K562 (cell line): ENCODE data around the gene CARD8. TPM values are rescaled to one million over a fixed set of nuclear protein-coding genes. Genes with fewer than 3 reads are reported as not detected.

Experiments used
- ARID1B ChIP-seq: fragments of 450-650 bp; IDR thresholded peaks from 2 replicates; pipeline ENCODE4 v1.6.1; 2016; ENCODE audit warnings: antibody characterized with exemption, mild to moderate bottlenecking, inconsistent platforms
- BMI1 ChIP-seq: fragments of 150-350 bp; IDR thresholded peaks from 2 replicates; pipeline ENCODE4 v1.6.1; 2014; ENCODE audit warnings: low read length
- FOSL1 ChIP-seq: fragments of 200-800 bp; sonication (Bioruptor generic); conservative IDR thresholded peaks from 2 replicates; pipeline ENCODE4 v1.6.1; 2016; ENCODE audit warnings: missing genetic modification characterization, missing compliant biosample characterization
- FOXK2 ChIP-seq, 2 experiments: fragments of 450-650 bp; IDR thresholded peaks in 1 of 2; conservative IDR thresholded peaks in 1 of 2; 2 replicates each; pipeline ENCODE4 v1.6.1; 2016; ENCODE audit warnings: low read depth in 2 of 2, mild to moderate bottlenecking in 1 of 2
- GTF2E2 ChIP-seq: fragments of 200-800 bp; sonication (Bioruptor generic); IDR thresholded peaks from 2 replicates; pipeline ENCODE4 v1.6.1; 2016; ENCODE audit warnings: missing genetic modification characterization, missing compliant biosample characterization
- KLF10 ChIP-seq: fragments of 250-450 bp; sonication (Bioruptor Pico); IDR thresholded peaks from 2 replicates; pipeline ENCODE4 v1.6.1; 2021; ENCODE audit warnings: matching md5 sums
- PHF20 ChIP-seq: fragments of 450-650 bp; IDR thresholded peaks from 2 replicates; pipeline ENCODE4 v1.6.1; 2018; ENCODE audit not compliant: partially characterized antibody
- PRPF4 ChIP-seq: fragments of 200-400 bp; formaldehyde crosslinking; IDR thresholded peaks from one replicate; pipeline ENCODE4 v1.6.1; 2017; ENCODE audit warnings: low read length, low read depth, mild to moderate bottlenecking; ENCODE audit not compliant: insufficient read depth, poor library complexity, severe bottlenecking
- ZBTB17 ChIP-seq: fragments of 450-650 bp; formaldehyde crosslinking; IDR thresholded peaks from 2 replicates; pipeline ENCODE4 v1.4.0; 2020; ENCODE audit warnings: mild to moderate bottlenecking
- ZNF695 ChIP-seq: fragments of 450-650 bp; formaldehyde crosslinking; IDR thresholded peaks from 2 replicates; pipeline ENCODE4 v1.4.0; 2020; ENCODE audit warnings: mild to moderate bottlenecking, moderate library complexity
- ZNF79 ChIP-seq: fragments of 250-450 bp; sonication (Bioruptor Pico); IDR thresholded peaks from 2 replicates; pipeline ENCODE4 v1.4.0; 2020; ENCODE audit warnings: low read depth, mild to moderate bottlenecking, moderate library complexity
- polyA plus RNA-seq, 8 experiments: library from polyadenylated mRNA; depleted of rRNA in 4 of 8; stranded (reverse) in 5 of 8; unstranded in 3 of 8; fragments of >200 nt; fragmentation: Nextera tagmentation in 2 of 8; fragmentation: Illumina TruSeq in 1 of 8; extraction: Ambion mirVana in 2 of 8; extraction: Trizol in 1 of 8; gene quantifications; 2 replicates each; pipeline versions ENCODE4 v1.2.1 to v1.2.3, GENCODE V29; 2011 to 2014; ENCODE audit warnings: inconsistent platforms in 1 of 8, missing spikeins in 1 of 8
- total RNA-seq, 7 experiments: library from RNA; depleted of rRNA in 6 of 7; stranded (reverse); fragments of >200 nt in 6 of 7; fragmentation: Illumina TruSeq in 2 of 7; extraction: Trizol in 2 of 7; gene quantifications; 2 replicates each; pipeline versions ENCODE4 v1.2.1 to v1.2.3, GENCODE V29; 2011 to 2021; ENCODE audit warnings: low replicate concordance in 1 of 7
- TF ChIP-seq, protein P1 (sequence below), 2 experiments: IDR thresholded peaks in 1 of 2; conservative IDR thresholded peaks in 1 of 2; 2 replicates each; pipeline ENCODE4 v1.6.1; 2016; ENCODE audit warnings: low read depth in 2 of 2, mild to moderate bottlenecking in 1 of 2, missing compliant biosample characterization in 1 of 2, missing genetic modification characterization in 1 of 2, moderate library complexity in 1 of 2
- TF ChIP-seq, protein P2 (sequence below): fragments of 450-650 bp; IDR thresholded peaks from 2 replicates; pipeline ENCODE4 v1.6.1; 2018; ENCODE audit warnings: mild to moderate bottlenecking, low read depth; ENCODE audit not compliant: partially characterized antibody
- TF ChIP-seq, protein P3 (sequence below): fragments of 450-650 bp; IDR thresholded peaks from 2 replicates; pipeline ENCODE4 v1.6.1; 2016; ENCODE audit warnings: mild to moderate bottlenecking
- TF ChIP-seq, protein P4 (sequence below): fragments of 250-450 bp; sonication (Bioruptor Pico); IDR thresholded peaks from 2 replicates; pipeline ENCODE4 v1.5.0; 2021
- TF ChIP-seq, protein P5 (sequence below): sonication (generic); formaldehyde crosslinking; IDR thresholded peaks from 2 replicates; pipeline ENCODE4 v1.8.1; 2022; ENCODE audit warnings: missing genetic modification reagents
- TF ChIP-seq, protein P6 (sequence below): conservative IDR thresholded peaks from 2 replicates; pipeline ENCODE4 v1.6.1; 2011; ENCODE audit warnings: low read depth, mild to moderate bottlenecking, low read length; ENCODE audit not compliant: control insufficient read depth

Gene CARD8
- total and polyA plus RNA-seq, 9 of the 15 experiments (the other 6 are each of a cell fraction or from before 2014, with no cell fraction given) = 11.5 to 26.4 (median 20.8) TPM

DNA sequence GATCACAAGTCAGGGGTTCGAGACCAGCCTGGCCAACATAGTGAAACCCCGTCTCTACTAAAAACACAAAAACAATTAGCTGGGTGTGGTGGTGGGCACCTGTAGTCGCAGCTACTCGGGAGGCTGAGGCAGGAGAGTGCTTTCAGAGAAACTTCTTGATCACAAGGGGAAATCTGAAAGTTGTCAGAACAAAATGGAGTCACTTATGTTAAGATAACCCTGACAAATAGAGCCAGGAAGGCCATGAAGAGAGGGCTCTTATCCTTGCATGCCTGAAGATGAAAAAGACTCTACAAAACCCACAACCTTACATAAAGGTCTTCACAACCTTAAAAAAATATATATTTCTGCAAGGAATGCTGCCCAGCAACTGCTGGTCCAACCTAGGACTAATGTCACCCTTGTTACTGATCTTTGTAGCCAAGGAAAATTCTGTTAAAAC, 1.2 kb downstream of the CARD8 start (continued):
- TF ChIP-seq, protein P1, sequence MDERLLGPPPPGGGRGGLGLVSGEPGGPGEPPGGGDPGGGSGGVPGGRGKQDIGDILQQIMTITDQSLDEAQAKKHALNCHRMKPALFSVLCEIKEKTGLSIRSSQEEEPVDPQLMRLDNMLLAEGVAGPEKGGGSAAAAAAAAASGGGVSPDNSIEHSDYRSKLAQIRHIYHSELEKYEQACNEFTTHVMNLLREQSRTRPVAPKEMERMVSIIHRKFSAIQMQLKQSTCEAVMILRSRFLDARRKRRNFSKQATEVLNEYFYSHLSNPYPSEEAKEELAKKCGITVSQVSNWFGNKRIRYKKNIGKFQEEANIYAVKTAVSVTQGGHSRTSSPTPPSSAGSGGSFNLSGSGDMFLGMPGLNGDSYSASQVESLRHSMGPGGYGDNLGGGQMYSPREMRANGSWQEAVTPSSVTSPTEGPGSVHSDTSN (CRISPR knock-in tag; IDR thresholded peaks at IDR 0.05; ENCODE audit: low read depth) = no peak
- TF ChIP-seq, protein P1 (tag; conservative IDR thresholded peaks at IDR 0.05; ENCODE audit: low read depth) = peak; percentile 71
- no peak for TF ChIP-seq BMI1
- TF ChIP-seq, protein P2, sequence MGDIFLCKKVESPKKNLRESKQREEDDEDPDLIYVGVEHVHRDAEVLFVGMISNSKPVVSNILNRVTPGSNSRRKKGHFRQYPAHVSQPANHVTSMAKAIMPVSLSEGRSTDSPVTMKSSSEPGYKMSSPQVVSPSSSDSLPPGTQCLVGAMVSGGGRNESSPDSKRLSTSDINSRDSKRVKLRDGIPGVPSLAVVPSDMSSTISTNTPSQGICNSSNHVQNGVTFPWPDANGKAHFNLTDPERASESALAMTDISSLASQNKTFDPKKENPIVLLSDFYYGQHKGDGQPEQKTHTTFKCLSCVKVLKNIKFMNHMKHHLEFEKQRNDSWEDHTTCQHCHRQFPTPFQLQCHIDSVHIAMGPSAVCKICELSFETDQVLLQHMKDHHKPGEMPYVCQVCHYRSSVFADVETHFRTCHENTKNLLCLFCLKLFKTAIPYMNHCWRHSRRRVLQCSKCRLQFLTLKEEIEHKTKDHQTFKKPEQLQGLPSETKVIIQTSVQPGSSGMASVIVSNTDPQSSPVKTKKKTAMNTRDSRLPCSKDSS = no peak
- no peak for TF ChIP-seq ARID1B
- TF ChIP-seq, protein P3, sequence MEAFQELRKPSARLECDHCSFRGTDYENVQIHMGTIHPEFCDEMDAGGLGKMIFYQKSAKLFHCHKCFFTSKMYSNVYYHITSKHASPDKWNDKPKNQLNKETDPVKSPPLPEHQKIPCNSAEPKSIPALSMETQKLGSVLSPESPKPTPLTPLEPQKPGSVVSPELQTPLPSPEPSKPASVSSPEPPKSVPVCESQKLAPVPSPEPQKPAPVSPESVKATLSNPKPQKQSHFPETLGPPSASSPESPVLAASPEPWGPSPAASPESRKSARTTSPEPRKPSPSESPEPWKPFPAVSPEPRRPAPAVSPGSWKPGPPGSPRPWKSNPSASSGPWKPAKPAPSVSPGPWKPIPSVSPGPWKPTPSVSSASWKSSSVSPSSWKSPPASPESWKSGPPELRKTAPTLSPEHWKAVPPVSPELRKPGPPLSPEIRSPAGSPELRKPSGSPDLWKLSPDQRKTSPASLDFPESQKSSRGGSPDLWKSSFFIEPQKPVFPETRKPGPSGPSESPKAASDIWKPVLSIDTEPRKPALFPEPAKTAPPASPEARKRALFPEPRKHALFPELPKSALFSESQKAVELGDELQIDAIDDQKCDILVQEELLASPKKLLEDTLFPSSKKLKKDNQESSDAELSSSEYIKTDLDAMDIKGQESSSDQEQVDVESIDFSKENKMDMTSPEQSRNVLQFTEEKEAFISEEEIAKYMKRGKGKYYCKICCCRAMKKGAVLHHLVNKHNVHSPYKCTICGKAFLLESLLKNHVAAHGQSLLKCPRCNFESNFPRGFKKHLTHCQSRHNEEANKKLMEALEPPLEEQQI = no peak
- TF ChIP-seq, protein P4, sequence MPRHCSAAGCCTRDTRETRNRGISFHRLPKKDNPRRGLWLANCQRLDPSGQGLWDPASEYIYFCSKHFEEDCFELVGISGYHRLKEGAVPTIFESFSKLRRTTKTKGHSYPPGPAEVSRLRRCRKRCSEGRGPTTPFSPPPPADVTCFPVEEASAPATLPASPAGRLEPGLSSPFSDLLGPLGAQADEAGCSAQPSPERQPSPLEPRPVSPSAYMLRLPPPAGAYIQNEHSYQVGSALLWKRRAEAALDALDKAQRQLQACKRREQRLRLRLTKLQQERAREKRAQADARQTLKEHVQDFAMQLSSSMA = 0 out of 2 replicates have a peak, but pooled peaks have one; percentile 42
- no peak for TF ChIP-seq PHF20
- peak; percentile 95 for TF ChIP-seq ZNF79
- no peak for TF ChIP-seq FOXK2 (conservative IDR thresholded peaks at IDR 0.05 in 1 of 2, IDR thresholded peaks at IDR 0.05 in 1 of 2; ENCODE audit: low read depth in 2 of 2)
- peak; percentile 94 for TF ChIP-seq ZBTB17 (CRISPR knock-in tag)
- TF ChIP-seq ZNF695 (CRISPR knock-in tag) = peak; percentile 87
- no peak for TF ChIP-seq GTF2E2 (tag)
- TF ChIP-seq KLF10 (CRISPR knock-in tag) = no peak
- TF ChIP-seq, protein P5, sequence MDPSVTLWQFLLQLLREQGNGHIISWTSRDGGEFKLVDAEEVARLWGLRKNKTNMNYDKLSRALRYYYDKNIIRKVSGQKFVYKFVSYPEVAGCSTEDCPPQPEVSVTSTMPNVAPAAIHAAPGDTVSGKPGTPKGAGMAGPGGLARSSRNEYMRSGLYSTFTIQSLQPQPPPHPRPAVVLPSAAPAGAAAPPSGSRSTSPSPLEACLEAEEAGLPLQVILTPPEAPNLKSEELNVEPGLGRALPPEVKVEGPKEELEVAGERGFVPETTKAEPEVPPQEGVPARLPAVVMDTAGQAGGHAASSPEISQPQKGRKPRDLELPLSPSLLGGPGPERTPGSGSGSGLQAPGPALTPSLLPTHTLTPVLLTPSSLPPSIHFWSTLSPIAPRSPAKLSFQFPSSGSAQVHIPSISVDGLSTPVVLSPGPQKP (CRISPR knock-in tag) = no peak
- TF ChIP-seq FOSL1 = no peak
- TF ChIP-seq PRPF4 = no peak
- TF ChIP-seq, protein P6, sequence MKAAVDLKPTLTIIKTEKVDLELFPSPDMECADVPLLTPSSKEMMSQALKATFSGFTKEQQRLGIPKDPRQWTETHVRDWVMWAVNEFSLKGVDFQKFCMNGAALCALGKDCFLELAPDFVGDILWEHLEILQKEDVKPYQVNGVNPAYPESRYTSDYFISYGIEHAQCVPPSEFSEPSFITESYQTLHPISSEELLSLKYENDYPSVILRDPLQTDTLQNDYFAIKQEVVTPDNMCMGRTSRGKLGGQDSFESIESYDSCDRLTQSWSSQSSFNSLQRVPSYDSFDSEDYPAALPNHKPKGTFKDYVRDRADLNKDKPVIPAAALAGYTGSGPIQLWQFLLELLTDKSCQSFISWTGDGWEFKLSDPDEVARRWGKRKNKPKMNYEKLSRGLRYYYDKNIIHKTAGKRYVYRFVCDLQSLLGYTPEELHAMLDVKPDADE = no peak
